Measurements from ENCODE around the gene FGFR3.

DNA sequence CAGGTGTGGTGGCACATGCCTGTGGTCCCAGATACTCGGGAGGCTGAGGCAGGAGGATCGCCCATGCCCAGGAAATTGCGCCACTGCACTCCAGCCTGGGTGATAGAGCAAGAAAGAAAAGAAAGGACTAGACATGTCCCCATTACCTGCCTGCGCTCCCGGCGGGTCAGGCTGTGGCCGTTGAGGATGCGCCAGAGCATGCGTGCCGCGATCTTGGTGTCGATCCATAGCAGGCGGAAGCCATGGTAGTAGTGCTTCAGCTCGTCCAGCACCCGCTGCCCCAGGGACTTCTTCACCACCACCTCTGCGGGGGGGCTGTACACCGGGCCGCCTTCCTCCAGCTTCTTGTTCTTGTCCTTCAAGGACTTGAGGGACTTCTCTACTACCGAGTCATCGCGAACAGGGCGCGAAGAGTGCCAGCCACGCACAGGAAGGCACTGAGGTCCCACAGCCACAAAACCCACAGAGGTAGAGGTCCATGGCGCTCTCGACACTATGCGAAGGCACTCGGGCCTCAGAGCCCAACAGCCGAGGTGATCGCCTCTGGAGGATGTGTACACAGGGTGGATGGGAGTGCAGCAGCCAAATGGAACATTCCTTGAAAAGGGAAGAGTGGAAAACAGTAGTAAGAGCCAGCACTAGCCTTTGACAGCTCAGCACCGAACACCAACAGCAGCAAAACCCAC lies 48.3 kb downstream of the FGFR3 start:
- no peak for TF ChIP-seq CTCF (IDR thresholded peaks at IDR 0.05; ENCODE audit: low read depth, low read length)
- no peak for TF ChIP-seq POLR2A (IDR thresholded peaks at IDR 0.05; ENCODE audit: extremely low read depth, insufficient read length)
- no peak for TF ChIP-seq MAX (IDR thresholded peaks at IDR 0.05; ENCODE audit: low read depth, low read length)

Measured in NB4 (cell line).